GM12891 (cell line): ENCODE measurements around the gene LEPR.

ENCODE experiments used
- DNase-seq: peaks from one replicate; pipeline ENCODE4 v3.0.0; 2011; ENCODE audit warnings: low spot score; ENCODE audit not compliant: insufficient read length
- FAIRE-seq: peaks from 2 replicates; lab custom pipeline; 2011; peaks lifted over from hg19 to GRCh38; lab: Jason Lieb, UNC
- PAX5 ChIP-seq: IDR thresholded peaks from 2 replicates; pipeline ENCODE4 v1.6.1; 2011; ENCODE audit warnings: low read length, moderate library complexity, mild to moderate bottlenecking; ENCODE audit not compliant: insufficient read depth, severe bottlenecking
- POLR2A ChIP-seq: IDR thresholded peaks from 2 replicates; pipeline ENCODE4 v1.6.1; 2011; ENCODE audit warnings: low read depth, low read length, control low read depth
- POLR2AphosphoS5 ChIP-seq: IDR thresholded peaks from 2 replicates; pipeline ENCODE4 v1.6.1; 2011; ENCODE audit warnings: low read depth, low read length, control low read depth
- POU2F2 ChIP-seq: IDR thresholded peaks from 2 replicates; pipeline ENCODE4 v1.6.1; 2011; ENCODE audit warnings: low read depth, mild to moderate bottlenecking, control low read depth, low read length, moderate library complexity
- SPI1 ChIP-seq: IDR thresholded peaks from 2 replicates; pipeline ENCODE4 v1.6.1; 2011; ENCODE audit warnings: low read depth, low read length, control low read depth
- TAF1 ChIP-seq: IDR thresholded peaks from 2 replicates; pipeline ENCODE4 v1.6.1; 2011; ENCODE audit warnings: low read depth, low read length, control low read depth

The LEPR gene

DNA sequence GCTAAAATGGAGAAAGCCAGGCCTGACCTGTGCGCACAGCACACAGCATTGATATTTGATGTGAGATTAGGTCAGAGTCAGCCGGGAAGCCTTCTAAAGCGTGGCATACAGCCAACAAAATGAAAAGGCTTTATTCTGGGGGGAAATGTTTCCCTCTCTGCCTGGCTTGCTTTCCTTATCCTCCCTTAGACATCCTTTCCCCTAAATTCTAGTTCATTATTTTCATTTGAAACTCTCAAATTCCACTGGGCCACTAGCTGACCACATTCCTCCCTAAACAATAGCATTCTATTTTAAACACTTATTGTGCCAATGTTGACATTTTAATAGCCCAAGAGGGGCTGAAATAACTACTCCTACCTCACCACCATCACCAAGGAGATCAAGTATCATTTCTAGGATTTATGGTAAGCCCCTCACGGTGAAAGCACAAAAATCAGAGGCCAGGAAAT is 49.4 kb downstream of the LEPR start:
- DNase-seq (no peak), FAIRE-seq (no peak)
- TF ChIP-seq SPI1, result no peak
- no peak for TF ChIP-seq PAX5
- no peak for TF ChIP-seq TAF1
- TF ChIP-seq POLR2A, result no peak
- TF ChIP-seq POLR2AphosphoS5, result no peak
- no peak for TF ChIP-seq POU2F2
